ENCODE results near the gene FALEC.

- TF ChIP-seq YY1 (IDR thresholded peaks at IDR 0.05; ENCODE audit: insufficient read depth, insufficient read length) (no peak), SUZ12 (IDR thresholded peaks at IDR 0.05; ENCODE audit: extremely low read depth, insufficient read depth, insufficient read length) (no peak)
Observed at GRCh38 chr1:150493175-150493574, 22.4 kb upstream of the FALEC start.
